Naive thymus-derived CD4-positive, alpha-beta T cell (primary cell): ENCODE data around the gene RARRES2. TPM values are rescaled to one million over a fixed set of nuclear protein-coding genes. Genes with fewer than 3 reads are reported as not detected.
"Not testable (repeated sequence)": the region's sequence is repeated elsewhere in the genome, so short reads cannot be mapped to it uniquely, and the experiment has no call there.

Source experiments
- ATAC-seq: fragments of 150-1000 bp; cut with Tn5 transposase; 2 replicates; pipeline ENCODE4 v1.10.0; 2021; ENCODE audit warnings: mild to moderate bottlenecking, moderate library complexity
- CTCF ChIA-PET: fragments of 350-600 bp; sonication (Branson Sonifier 250); formaldehyde crosslinking; loops from one replicate; lab custom pipeline; 2021; ENCODE audit warnings: antibody characterized with exemption; lab: Charles Lee
- POLR2A ChIA-PET: fragments of 350-600 bp; sonication (Branson Sonifier 250); formaldehyde crosslinking; loops from one replicate; lab custom pipeline; 2021; ENCODE audit warnings: antibody characterized with exemption, inconsistent platforms; lab: Charles Lee
- DNase-seq, 9 donors: peaks; one replicate each; pipeline versions ENCODE4 v3.0.0 to v3.0.0-alpha.2; 2020 to 2022; ENCODE audit warnings: mixed read lengths in 1 of 9
- H3K27ac ChIP-seq: one replicate; pipeline ENCODE4 v1.7.0; 2013; ENCODE audit warnings: mild to moderate bottlenecking, low read depth, low read length, moderate library complexity
- H3K27me3 ChIP-seq, 2 donors: one replicate each; pipeline ENCODE4 v1.7.0; 2013; ENCODE audit warnings: low read length in 2 of 2, mild to moderate bottlenecking in 2 of 2, moderate library complexity in 2 of 2; ENCODE audit not compliant: control insufficient read depth in 2 of 2, insufficient read depth in 2 of 2
- H3K36me3 ChIP-seq, 3 experiments: 1 replicate in 2 of 3; 2 replicates in 1 of 3; pipeline ENCODE4 v1.7.0; 2013; ENCODE audit warnings: low read length in 3 of 3, mild to moderate bottlenecking in 3 of 3, moderate library complexity in 1 of 3; ENCODE audit not compliant: insufficient read depth in 3 of 3, control insufficient read depth in 2 of 3
- H3K4me1 ChIP-seq, 2 donors: one replicate each; pipeline ENCODE4 v1.7.0; 2013; ENCODE audit warnings: low read length in 2 of 2, mild to moderate bottlenecking in 2 of 2, moderate library complexity in 1 of 2; ENCODE audit not compliant: control insufficient read depth in 2 of 2, insufficient read depth in 2 of 2
- H3K4me3 ChIP-seq: 2 replicates; pipeline ENCODE4 v1.7.0; 2013; ENCODE audit warnings: mild to moderate bottlenecking, low read length
- H3K9me3 ChIP-seq, 3 experiments: 1 replicate in 2 of 3; 2 replicates in 1 of 3; pipeline ENCODE4 v1.7.0; 2013; ENCODE audit warnings: low read length in 3 of 3; ENCODE audit not compliant: control insufficient read depth in 2 of 3
- H3K27ac Mint-ChIP-seq, 9 donors: one replicate each; pipeline ENCODE4 v1.8.0; 2020 to 2022; ENCODE audit warnings: mixed read lengths in 9 of 9, mild to moderate bottlenecking in 8 of 9, moderate library complexity in 5 of 9, inconsistent platforms in 2 of 9
- H3K27me3 Mint-ChIP-seq, 5 donors: one replicate each; pipeline ENCODE4 v1.8.0; 2021 to 2022; ENCODE audit warnings: mixed read lengths in 5 of 5, mild to moderate bottlenecking in 1 of 5
- H3K36me3 Mint-ChIP-seq, 5 donors: one replicate each; pipeline ENCODE4 v1.8.0; 2020 to 2022; ENCODE audit warnings: mixed read lengths in 5 of 5, mild to moderate bottlenecking in 3 of 5, inconsistent platforms in 1 of 5
- H3K4me1 Mint-ChIP-seq, 7 donors: one replicate each; pipeline ENCODE4 v1.8.0; 2020 to 2022; ENCODE audit warnings: mixed read lengths in 7 of 7, mild to moderate bottlenecking in 3 of 7, inconsistent platforms in 1 of 7
- H3K4me3 Mint-ChIP-seq, 10 donors: one replicate each; pipeline ENCODE4 v1.8.0; 2020 to 2022; ENCODE audit warnings: mild to moderate bottlenecking in 10 of 10, mixed read lengths in 10 of 10, moderate library complexity in 6 of 10, inconsistent platforms in 2 of 10
- H3K9me3 Mint-ChIP-seq, 11 donors: one replicate each; pipeline ENCODE4 v1.8.0; 2020 to 2022; ENCODE audit warnings: mixed read lengths in 11 of 11, mild to moderate bottlenecking in 4 of 11, inconsistent platforms in 1 of 11, moderate library complexity in 1 of 11
- intact Hi-C, 2 donors: fragments of 100-400 bp; cut with micrococcal nuclease; formaldehyde crosslinking; loops; one replicate each; pipeline ENCODE4 v1.15.1; 2023
- polyA plus RNA-seq, 2 donors: library from polyadenylated mRNA; unstranded; fragments of 300-500 nt; fragmentation: Illumina TruSeq; gene quantifications; one replicate each; pipeline ENCODE4 v1.2.3, GENCODE V29; 2021
- total RNA-seq, 6 experiments: library from RNA in 5 of 6; stranded (reverse) in 5 of 6; gene quantifications; 1 replicate in 5 of 6; 2 replicates in 1 of 6; pipeline ENCODE4 v1.2.3 and lab custom pipeline; 2021 to 2026

The RARRES2 gene
- total and polyA plus RNA-seq, 7 experiments from 2014 or later, result 0.38 TPM; not detected in 6

DNA sequence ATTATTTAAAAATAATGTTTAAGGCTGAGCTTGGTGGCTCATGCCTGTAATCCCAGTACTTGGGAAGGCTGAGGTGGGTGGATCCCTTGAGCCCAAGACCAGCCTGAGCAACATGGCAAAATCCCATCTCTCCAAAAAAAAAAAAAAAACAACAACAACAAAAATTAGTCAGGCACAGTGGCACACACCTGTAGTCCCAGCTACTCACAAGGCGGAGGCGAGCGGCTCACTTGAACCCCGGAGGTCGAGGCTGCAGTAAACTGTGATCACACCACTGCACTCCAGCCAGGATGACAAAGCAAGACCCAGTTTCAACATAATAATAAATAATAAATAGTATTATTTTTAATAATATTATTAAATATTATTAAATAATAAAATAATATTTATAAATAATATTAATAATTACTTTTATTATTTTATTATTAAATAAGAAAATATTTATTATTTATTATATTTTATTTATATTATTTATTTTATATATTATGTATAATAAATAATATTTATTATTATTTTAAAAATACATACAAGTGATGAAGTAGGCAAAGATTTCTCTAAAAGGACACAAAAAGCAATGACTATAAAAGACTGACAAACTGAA lies 26.7 kb downstream of the RARRES2 start:
- H3K27me3 Mint-ChIP-seq, result no peaks in the 10 kb centered on the region
- CTCF ChIA-PET, result interaction anchor here (0.6 to 0.7 kb wide), 2 partner anchors 309 to 797 kb away, joined by 3 to 4 read pairs; no protein-coding TSS in a partner anchor
- H3K9me3 Mint-ChIP-seq, result no peaks in the 10 kb centered on the region
- no peak for ATAC-seq
- DNase-seq, result no peak
- POLR2A ChIA-PET, result interaction anchor here (0.6 to 1.3 kb wide), 2 partner anchors 332 to 444 kb away, joined by 4 to 5 read pairs; no protein-coding TSS in a partner anchor
- H3K4me1 Mint-ChIP-seq, result peaks cover 0 to 8% (median 2%) of the 10 kb centered on the region in 7 donors
- Histone ChIP-seq H3K9me3 (no peaks in the 10 kb centered on the region), H3K27ac (no peak overlapping the region), H3K27me3 (no peaks in the 10 kb centered on the region), H3K36me3 (no peaks in the 10 kb centered on the region), H3K4me3 (no peak overlapping the region), H3K4me1 (no peaks in the 10 kb centered on the region)
- intact Hi-C loops, result no loop called here
- H3K27ac Mint-ChIP-seq, result no peak overlapping the region
- no peak overlapping the region for H3K4me3 Mint-ChIP-seq
- peaks cover 0 to 15% (median 6%) of the 10 kb centered on the region in 5 donors for H3K36me3 Mint-ChIP-seq

DNA sequence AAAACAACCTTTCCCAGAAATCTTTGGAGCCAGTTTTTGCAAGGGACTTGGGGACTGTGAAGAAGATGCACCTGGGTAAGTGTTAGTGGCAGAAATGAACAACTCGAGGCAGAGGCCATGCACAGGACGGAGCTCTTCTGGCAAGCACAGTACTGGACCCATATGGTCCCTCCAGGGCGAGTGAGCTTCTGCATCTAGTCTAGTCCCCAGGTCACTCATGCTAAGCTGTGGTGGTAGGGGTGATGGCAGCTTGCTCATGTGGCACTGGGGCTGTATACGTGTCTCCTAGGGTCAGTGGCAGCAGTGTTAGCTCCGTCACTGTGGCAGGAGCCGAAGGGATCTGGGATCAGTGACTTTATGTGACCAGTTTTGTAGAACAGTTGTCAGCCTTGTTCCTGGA lies 27.6 kb downstream of the RARRES2 start:
- no peak overlapping the region for H3K27ac Mint-ChIP-seq
- no peak overlapping the region for H3K4me3 Mint-ChIP-seq
- Histone ChIP-seq H3K9me3 (no peaks in the 10 kb centered on the region), H3K27ac (no peak overlapping the region), H3K4me3 (no peak overlapping the region), H3K27me3 (no peaks in the 10 kb centered on the region), H3K4me1 (no peaks in the 10 kb centered on the region), H3K36me3 (no peaks in the 10 kb centered on the region)
- POLR2A ChIA-PET, result no interaction called here
- ATAC-seq, result no peak
- no peaks in the 10 kb centered on the region for H3K9me3 Mint-ChIP-seq
- intact Hi-C loops, result no loop called here
- no peaks in the 10 kb centered on the region for H3K27me3 Mint-ChIP-seq
- peaks cover 0 to 15% (median 6%) of the 10 kb centered on the region in 5 donors for H3K36me3 Mint-ChIP-seq
- CTCF ChIA-PET, result interaction anchor here (0.6 kb wide), 1 partner anchor 798 kb away, joined by 4 read pairs; no protein-coding TSS in a partner anchor
- DNase-seq, result no peak
- peaks cover 0 to 8% (median 0%) of the 10 kb centered on the region in 7 donors for H3K4me1 Mint-ChIP-seq

DNA sequence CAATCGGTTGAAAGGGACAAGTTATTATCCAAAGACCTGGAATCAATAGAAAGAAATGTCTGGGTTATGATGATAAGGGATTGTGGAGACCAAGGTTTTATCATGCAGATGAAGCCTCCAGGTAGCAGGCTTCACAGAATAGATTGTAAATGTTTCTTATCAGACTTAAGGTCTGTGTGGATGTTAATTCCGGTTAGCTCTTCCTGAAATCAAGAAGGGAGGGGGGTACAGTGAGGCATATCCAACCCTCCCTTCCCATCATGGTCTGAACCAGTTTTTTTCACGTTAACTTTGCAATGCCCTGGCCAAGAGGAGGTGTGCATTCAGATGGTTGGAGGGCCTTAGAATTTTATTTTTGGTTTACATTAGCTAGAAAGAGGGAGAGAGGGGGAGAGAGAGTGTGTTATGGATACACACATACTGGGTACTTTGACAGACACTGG lies 28.0 kb downstream of the RARRES2 start:
- no peak for DNase-seq
- ChIA-PET POLR2A (interaction anchor here (0.5 to 1.9 kb wide), 2 partner anchors 10 to 1492 kb away, joined by 3 to 5 read pairs; partner anchors contain the start of genes ACTR3C and LRRC61), CTCF (no interaction called here)
- Histone ChIP-seq H3K4me1 (no peaks in the 10 kb centered on the region), H3K9me3 (no peaks in the 10 kb centered on the region), H3K27ac (no peak overlapping the region), H3K4me3 (no peak overlapping the region), H3K27me3 (no peaks in the 10 kb centered on the region), H3K36me3 (no peaks in the 10 kb centered on the region)
- no peak overlapping the region for H3K4me3 Mint-ChIP-seq
- intact Hi-C loops, result no loop called here
- H3K36me3 Mint-ChIP-seq, result peaks cover 0 to 14% (median 6%) of the 10 kb centered on the region in 5 donors
- H3K27me3 Mint-ChIP-seq, result no peaks in the 10 kb centered on the region
- no peak for ATAC-seq
- no peak overlapping the region for H3K27ac Mint-ChIP-seq
- H3K4me1 Mint-ChIP-seq, result peaks cover 0 to 8% (median 3%) of the 10 kb centered on the region in 7 donors
- no peaks in the 10 kb centered on the region for H3K9me3 Mint-ChIP-seq

DNA sequence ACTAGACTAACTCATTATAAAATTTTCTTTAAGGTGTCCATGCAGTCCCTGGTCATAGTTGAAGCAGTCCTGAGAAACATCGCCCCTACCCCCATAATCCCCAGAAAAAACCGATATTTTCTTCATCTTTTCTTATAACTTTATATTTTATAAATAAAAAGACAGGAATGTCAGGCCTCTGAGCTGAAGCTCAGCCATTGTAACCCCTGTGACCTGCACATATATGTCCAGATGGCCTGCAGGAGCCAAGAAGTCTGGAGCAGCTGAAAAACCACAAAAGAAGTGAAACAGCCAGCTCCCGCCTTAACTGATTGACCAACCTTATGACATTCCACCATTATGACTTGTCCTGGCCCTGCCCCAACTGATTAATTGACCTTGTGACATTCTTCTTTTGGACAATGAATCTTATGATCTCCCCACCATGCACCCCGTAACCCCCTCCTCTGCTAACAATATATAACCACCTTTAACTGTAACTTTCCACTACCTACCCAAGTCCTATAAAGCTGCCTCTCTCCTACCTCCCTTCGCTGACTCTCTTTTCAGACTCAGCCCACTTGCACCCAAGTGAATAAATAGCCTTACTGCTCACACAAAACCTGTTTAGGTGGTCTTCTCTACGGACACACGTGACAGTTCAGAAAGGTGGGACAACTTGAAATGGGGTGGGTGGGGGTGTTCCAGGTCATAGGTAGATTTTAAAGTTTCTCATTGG lies 28.6 kb downstream of the RARRES2 start:
- H3K27me3 ChIP-seq, H3K4me1 ChIP-seq, CTCF ChIA-PET, H3K4me3 Mint-ChIP-seq, H3K27me3 Mint-ChIP-seq, ATAC-seq, H3K4me3 ChIP-seq, DNase-seq, H3K36me3 Mint-ChIP-seq, H3K27ac ChIP-seq, intact Hi-C loops, H3K27ac Mint-ChIP-seq, H3K9me3 ChIP-seq, H3K9me3 Mint-ChIP-seq, H3K36me3 ChIP-seq: not testable (repeated sequence)
- POLR2A ChIA-PET, result interaction anchor here (0.5 to 1.9 kb wide), 2 partner anchors 11 to 1492 kb away, joined by 3 to 5 read pairs; partner anchors contain the start of genes ACTR3C and LRRC61
- peaks cover 0 to 11% (median 3%) of the 10 kb centered on the region in 7 donors for H3K4me1 Mint-ChIP-seq

DNA sequence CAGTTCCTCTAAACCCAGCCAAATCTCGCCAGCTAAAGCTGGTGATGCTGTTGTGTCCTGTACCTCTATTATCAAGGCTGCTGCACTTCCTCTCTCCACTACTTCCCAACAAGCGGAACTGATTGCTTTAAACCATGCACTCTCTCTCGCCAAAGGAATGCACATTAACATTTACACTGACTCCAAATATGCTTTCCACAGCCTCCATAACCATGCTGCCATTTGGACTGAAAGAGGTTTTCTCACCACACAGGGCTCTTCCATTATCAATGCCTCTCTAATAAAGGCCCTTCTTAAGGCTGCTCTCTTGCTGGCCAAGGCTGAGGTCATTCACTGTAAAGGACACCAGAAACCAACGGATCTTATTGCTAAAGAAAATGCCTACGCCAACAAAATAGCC lies 29.7 kb downstream of the RARRES2 start:
- Histone ChIP-seq H3K27ac (no peak overlapping the region), H3K9me3 (no peaks in the 10 kb centered on the region), H3K4me3 (no peak overlapping the region), H3K4me1 (no peaks in the 10 kb centered on the region), H3K36me3 (no peaks in the 10 kb centered on the region), H3K27me3 (no peaks in the 10 kb centered on the region)
- H3K27ac Mint-ChIP-seq, result no peak overlapping the region
- no peak for ATAC-seq
- ChIA-PET CTCF (no interaction called here), POLR2A (interaction anchor here (1.9 kb wide), 1 partner anchor 12 kb away, joined by 5 read pairs; the partner anchor contains the start of genes ACTR3C and LRRC61)
- no peak for DNase-seq
- peaks cover 0 to 1% (median 0%) of the 10 kb centered on the region in 11 donors for H3K9me3 Mint-ChIP-seq
- H3K4me1 Mint-ChIP-seq, result peaks cover 0 to 15% (median 0%) of the 10 kb centered on the region in 7 donors
- H3K27me3 Mint-ChIP-seq, result no peaks in the 10 kb centered on the region
- peaks cover 0 to 4% (median 2%) of the 10 kb centered on the region in 5 donors for H3K36me3 Mint-ChIP-seq
- no peak overlapping the region for H3K4me3 Mint-ChIP-seq
- intact Hi-C loops, result no loop called here

DNA sequence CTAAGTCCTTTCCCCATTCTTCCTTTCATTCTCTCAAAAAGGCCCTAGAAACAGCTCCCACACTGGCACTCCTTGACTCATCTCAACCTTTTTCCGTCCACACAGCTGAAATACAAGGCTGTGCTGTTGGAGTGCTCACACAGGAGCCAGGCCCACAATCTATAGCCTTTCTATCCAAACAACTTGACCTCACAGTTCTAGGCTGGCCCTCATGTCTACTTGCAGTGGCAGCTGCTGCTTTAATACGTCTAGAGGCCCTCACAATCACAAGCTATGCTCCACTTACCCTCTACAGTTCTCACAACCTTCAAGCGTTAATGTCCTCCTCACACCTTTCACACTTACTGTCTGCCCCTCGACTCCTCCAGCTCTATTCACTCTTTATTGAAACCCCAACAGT lies 30.3 kb downstream of the RARRES2 start:
- H3K36me3 Mint-ChIP-seq, result peaks cover 0 to 4% (median 2%) of the 10 kb centered on the region in 5 donors
- no peak for ATAC-seq
- H3K4me3 Mint-ChIP-seq, result no peak overlapping the region
- peaks cover 0 to 1% (median 0%) of the 10 kb centered on the region in 11 donors for H3K9me3 Mint-ChIP-seq
- H3K36me3 ChIP-seq, result no peaks in the 10 kb centered on the region
- no peak overlapping the region for H3K27ac Mint-ChIP-seq
- H3K4me3 ChIP-seq, result no peak overlapping the region
- peaks cover 0 to 15% (median 0%) of the 10 kb centered on the region in 7 donors for H3K4me1 Mint-ChIP-seq
- POLR2A ChIA-PET, result no interaction called here
- intact Hi-C loops, result no loop called here
- CTCF ChIA-PET, result no interaction called here
- no peaks in the 10 kb centered on the region for H3K27me3 Mint-ChIP-seq
- H3K27me3 ChIP-seq, result no peaks in the 10 kb centered on the region
- H3K9me3 ChIP-seq, result no peaks in the 10 kb centered on the region
- no peaks in the 10 kb centered on the region for H3K4me1 ChIP-seq
- H3K27ac ChIP-seq, result no peak overlapping the region
- DNase-seq, result no peak
